Left renal cortex interstitium (tissue), 4 donors: ENCODE data around the gene EXD3. TPM values are rescaled to one million over a fixed set of nuclear protein-coding genes. Genes with fewer than 3 reads are reported as not detected.

Source experiments
- DNase-seq, 4 donors: peaks; one replicate each; pipeline ENCODE4 v3.0.0-alpha.2; 2013; ENCODE audit warnings: low read depth in 4 of 4, low spot score in 2 of 4, missing footprints in 1 of 4
- polyA plus RNA-seq, 4 donors: library from polyadenylated mRNA; unstranded; fragments of 120-200 nt; gene quantifications; one replicate each; pipeline ENCODE4 v1.2.1, GENCODE V29; 2013; ENCODE audit not compliant: insufficient read length in 4 of 4

Gene EXD3
- polyA plus RNA-seq, 4 donors: 8.1 to 26.1 (median 19.7) TPM

- DNase-seq: no peak
Measured at GRCh38 chr9:137299203-137299565, 123.8 kb downstream of the EXD3 start.

- DNase-seq: no peak
Measured at GRCh38 chr9:137298401-137299202, 124.4 kb downstream of the EXD3 start.

- DNase-seq: no peak
Measured at GRCh38 chr9:137297966-137298365, 125.0 kb downstream of the EXD3 start.

GRCh38 chr9:137296670-137297664 is 126.0 kb downstream of the EXD3 start:
- DNase-seq: no peak

- DNase-seq: no peak
Measured at GRCh38 chr9:137295849-137296669, 126.9 kb downstream of the EXD3 start.

GRCh38 chr9:137295238-137295811 is 127.6 kb downstream of the EXD3 start:
- no peak for DNase-seq

- DNase-seq: no peak
Measured at GRCh38 chr9:137294681-137295237, 128.2 kb downstream of the EXD3 start.

- no peak for DNase-seq
Measured at GRCh38 chr9:137294091-137294680, 128.8 kb downstream of the EXD3 start.

- DNase-seq: no peak
Measured at GRCh38 chr9:137293482-137294090, 129.4 kb downstream of the EXD3 start.

GRCh38 chr9:137293094-137293481 is 129.9 kb downstream of the EXD3 start:
- DNase-seq: no peak

GRCh38 chr9:137286975-137287383 is 136.0 kb downstream of the EXD3 start:
- DNase-seq: no peak

GRCh38 chr9:137281345-137282116 is 141.4 kb downstream of the EXD3 start:
- no peak for DNase-seq

GRCh38 chr9:137280474-137281344 is 142.3 kb downstream of the EXD3 start:
- no peak for DNase-seq

GRCh38 chr9:137279741-137280473 is 143.1 kb downstream of the EXD3 start:
- no peak for DNase-seq

GRCh38 chr9:137278721-137279711 is 143.9 kb downstream of the EXD3 start:
- no peak for DNase-seq
